ENCODE results near the gene POU2F2.

DNA sequence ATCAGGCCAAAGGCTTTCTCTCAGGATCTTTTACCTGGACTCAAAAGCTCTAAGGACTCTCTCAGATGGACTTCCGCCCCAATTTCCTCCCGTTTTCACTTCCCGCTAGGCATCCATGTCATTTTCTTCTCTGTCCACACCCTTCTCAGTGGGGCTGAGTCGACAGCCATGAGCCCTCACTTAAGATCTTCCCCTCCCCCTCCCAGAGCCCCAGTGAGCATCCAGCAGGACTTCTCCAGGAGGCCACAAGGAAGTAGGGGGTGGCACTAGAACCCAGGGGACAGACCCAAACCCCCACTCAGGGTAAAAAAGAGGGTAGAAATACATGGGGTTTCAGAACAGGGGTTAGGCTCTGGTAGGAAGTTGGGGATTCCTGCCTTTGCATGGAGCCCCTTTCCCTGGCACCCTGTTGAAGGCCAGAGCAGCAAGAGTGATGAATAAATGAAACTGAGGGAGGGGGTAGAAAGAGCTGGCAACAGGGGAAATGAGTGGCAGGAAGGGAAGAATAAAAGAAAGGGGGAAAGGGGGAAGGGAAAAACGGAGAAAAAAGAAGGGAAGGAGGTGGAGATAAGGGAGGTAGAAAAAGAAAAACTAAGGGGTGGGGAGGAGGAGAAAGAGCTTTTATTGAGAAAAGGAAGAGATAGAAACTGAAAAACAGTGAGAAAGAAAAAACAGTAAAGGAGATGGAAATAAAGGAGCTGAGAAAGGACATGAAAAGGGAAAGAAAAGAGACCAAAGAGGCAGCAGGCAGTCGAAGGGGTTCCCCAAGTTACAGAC, 42.9 kb upstream of the POU2F2 start:
- no peak for TF ChIP-seq EZH2phosphoT487 (IDR thresholded peaks at IDR 0.05; ENCODE audit: borderline replicate concordance, low read depth, low read length)
- TF ChIP-seq, protein P1, sequence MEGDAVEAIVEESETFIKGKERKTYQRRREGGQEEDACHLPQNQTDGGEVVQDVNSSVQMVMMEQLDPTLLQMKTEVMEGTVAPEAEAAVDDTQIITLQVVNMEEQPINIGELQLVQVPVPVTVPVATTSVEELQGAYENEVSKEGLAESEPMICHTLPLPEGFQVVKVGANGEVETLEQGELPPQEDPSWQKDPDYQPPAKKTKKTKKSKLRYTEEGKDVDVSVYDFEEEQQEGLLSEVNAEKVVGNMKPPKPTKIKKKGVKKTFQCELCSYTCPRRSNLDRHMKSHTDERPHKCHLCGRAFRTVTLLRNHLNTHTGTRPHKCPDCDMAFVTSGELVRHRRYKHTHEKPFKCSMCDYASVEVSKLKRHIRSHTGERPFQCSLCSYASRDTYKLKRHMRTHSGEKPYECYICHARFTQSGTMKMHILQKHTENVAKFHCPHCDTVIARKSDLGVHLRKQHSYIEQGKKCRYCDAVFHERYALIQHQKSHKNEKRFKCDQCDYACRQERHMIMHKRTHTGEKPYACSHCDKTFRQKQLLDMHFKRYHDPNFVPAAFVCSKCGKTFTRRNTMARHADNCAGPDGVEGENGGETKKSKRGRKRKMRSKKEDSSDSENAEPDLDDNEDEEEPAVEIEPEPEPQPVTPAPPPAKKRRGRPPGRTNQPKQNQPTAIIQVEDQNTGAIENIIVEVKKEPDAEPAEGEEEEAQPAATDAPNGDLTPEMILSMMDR (conservative IDR thresholded peaks at IDR 0.05; ENCODE audit: low read length), result no peak

All from OCI-LY7 (cell line).